ENCODE results near the gene AP5S1.
"Not testable (repeated sequence)": the region's sequence is repeated elsewhere in the genome, so short reads cannot be mapped to it uniquely, and the experiment has no call there.

The AP5S1 gene

GRCh38 chr20:3786665-3787323 is 33.6 kb upstream of the AP5S1 start, which contains the start of gene CENPB:
Gene CENPB (minus strand): TSS chr20:3786740. CDS start chr20:3786483, 257 bp downstream.
- no peak within 1 kb of the TSS; the same call in 1 of the 2 replicates for H3K27ac ChIP-seq (replicated peaks)

GRCh38 chr20:3787324-3788014 is 32.9 kb upstream of the AP5S1 start:
- no peak for DNase-seq (ENCODE audit: low read depth in 1 of 2, low spot score in 1 of 2)
- TF ChIP-seq REST (IDR thresholded peaks at IDR 0.05; ENCODE audit: insufficient replicate concordance, low read depth): peak; percentile 82
- no peak for TF ChIP-seq POLR2AphosphoS5 (IDR thresholded peaks at IDR 0.05; ENCODE audit: low read depth)

More at GRCh38 chr20:3786665-3787323, 33.6 kb upstream of the AP5S1 start, which contains the start of gene CENPB:
- H3K4me3 ChIP-seq (replicated peaks; ENCODE audit: insufficient read depth, low read length): peak within 1 kb of the TSS; percentile 46
- no peaks in the 10 kb centered on the region for H3K27me3 ChIP-seq (ENCODE audit: insufficient read depth, poor library complexity, severe bottlenecking)
- peak; percentile 22 for TF ChIP-seq CTCF (IDR thresholded peaks at IDR 0.05; ENCODE audit: insufficient read depth, low read length)
- no peak for TF ChIP-seq SPI1 (IDR thresholded peaks at IDR 0.05; ENCODE audit: borderline replicate concordance, low read depth)
- peak; percentile 88 for TF ChIP-seq REST (IDR thresholded peaks at IDR 0.05; ENCODE audit: insufficient replicate concordance, low read depth)
- peak; percentile 79 to 83 for DNase-seq (ENCODE audit: low read depth in 1 of 2, low spot score in 1 of 2)

GRCh38 chr20:3788685-3789155 is 31.6 kb upstream of the AP5S1 start:
- no peak overlapping the region for H3K27ac ChIP-seq (replicated peaks)
- no peak for DNase-seq (ENCODE audit: low read depth in 1 of 2, low spot score in 1 of 2)
- H3K27me3 ChIP-seq (ENCODE audit: insufficient read depth, poor library complexity, severe bottlenecking): no peaks in the 10 kb centered on the region
- TF ChIP-seq SPI1 (IDR thresholded peaks at IDR 0.05; ENCODE audit: borderline replicate concordance, low read depth): no peak
- TF ChIP-seq REST (IDR thresholded peaks at IDR 0.05; ENCODE audit: insufficient replicate concordance, low read depth): no peak
- no peak for TF ChIP-seq GABPA (IDR thresholded peaks at IDR 0.05; ENCODE audit: low read depth)
- no peak for TF ChIP-seq CTCF (IDR thresholded peaks at IDR 0.05; ENCODE audit: insufficient read depth, low read length)
- no peak for TF ChIP-seq POLR2AphosphoS5 (IDR thresholded peaks at IDR 0.05; ENCODE audit: low read depth)
- no peak overlapping the region for H3K4me3 ChIP-seq (replicated peaks; ENCODE audit: insufficient read depth, low read length)

More at GRCh38 chr20:3787324-3788014, 32.9 kb upstream of the AP5S1 start:
- Histone ChIP-seq H3K27me3 (ENCODE audit: insufficient read depth, poor library complexity, severe bottlenecking) (no peaks in the 10 kb centered on the region), H3K27ac (replicated peaks) (no peak overlapping the region), H3K4me3 (replicated peaks; ENCODE audit: insufficient read depth, low read length) (peak overlapping the region; percentile 34)

GRCh38 chr20:3789201-3789600 is 31.1 kb upstream of the AP5S1 start:
- DNase-seq (ENCODE audit: low read depth in 1 of 2, low spot score in 1 of 2); H3K4me3 ChIP-seq (replicated peaks; ENCODE audit: insufficient read depth, low read length); H3K27me3 ChIP-seq (ENCODE audit: insufficient read depth, poor library complexity, severe bottlenecking); H3K27ac ChIP-seq (replicated peaks): not testable (repeated sequence)

- H3K4me3 ChIP-seq (replicated peaks; ENCODE audit: insufficient read depth, low read length); DNase-seq (ENCODE audit: low read depth in 1 of 2, low spot score in 1 of 2); H3K27me3 ChIP-seq (ENCODE audit: insufficient read depth, poor library complexity, severe bottlenecking); H3K27ac ChIP-seq (replicated peaks): not testable (repeated sequence)
Measured at GRCh38 chr20:3794168-3794567, 26.2 kb upstream of the AP5S1 start.

Data from HL-60 (cell line).